ENCODE measurements around the gene NPSR1.

- no peak for TF ChIP-seq CTCF (IDR thresholded peaks at IDR 0.05; ENCODE audit: low read depth, low read length, missing input control)
- TF ChIP-seq SP1 (IDR thresholded peaks at IDR 0.05): no peak
- no peak for TF ChIP-seq YY1 (IDR thresholded peaks at IDR 0.05)
- TF ChIP-seq MAX (IDR thresholded peaks at IDR 0.05): no peak
- TF ChIP-seq RAD21 (IDR thresholded peaks at IDR 0.05): no peak
- TF ChIP-seq TAF1 (conservative IDR thresholded peaks at IDR 0.05): no peak
- TF ChIP-seq FOXA1 (IDR thresholded peaks at IDR 0.05): no peak
- no peak for TF ChIP-seq REST (IDR thresholded peaks at IDR 0.05)
- no peak for TF ChIP-seq GABPA (IDR thresholded peaks at IDR 0.05 in 1 of 2, conservative IDR thresholded peaks at IDR 0.05 in 1 of 2)
Observed at GRCh38 chr7:34735526-34735925, 77.5 kb downstream of the NPSR1 start.
